Stimulated activated CD4-positive, alpha-beta T cell treated with anti-CD3 and anti-CD28 coated beads, TNF-alpha, amount 100 ng/mL, for 24 hours (primary cell): Measurements from ENCODE around the gene CKS1B.
A peak's percentile ranks its signal among the peaks of the same experiment; 100 is the strongest.
"Not testable (repeated sequence)": the region's sequence is repeated elsewhere in the genome, so short reads cannot be mapped to it uniquely, and the experiment has no call there.

Experiments used
- DNase-seq, 3 experiments: peaks; one replicate each; pipeline ENCODE4 v3.0.0-alpha.2; 2020; ENCODE audit warnings: low read depth in 3 of 3

Gene CKS1B

DNA sequence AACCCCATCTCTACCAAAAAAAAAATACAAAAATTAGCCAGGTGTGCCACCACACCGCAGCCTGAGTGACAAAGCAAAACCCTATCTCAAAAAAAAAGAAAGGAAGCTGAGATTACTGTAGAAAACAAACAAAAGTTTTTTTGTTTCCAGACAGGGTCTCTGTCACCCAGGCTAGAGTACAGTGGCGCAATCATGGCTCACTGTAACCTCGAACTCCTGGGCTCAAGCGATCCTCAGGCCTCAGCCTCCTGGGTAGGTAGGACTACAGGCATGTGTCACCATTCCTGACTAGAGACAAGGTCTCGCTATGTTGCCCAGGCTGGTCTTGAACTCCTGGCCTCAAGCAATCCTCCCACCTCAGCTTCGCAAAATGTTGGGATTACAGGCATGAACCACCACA is 10.1 kb upstream of the CKS1B start:
- DNase-seq: no peak

DNA sequence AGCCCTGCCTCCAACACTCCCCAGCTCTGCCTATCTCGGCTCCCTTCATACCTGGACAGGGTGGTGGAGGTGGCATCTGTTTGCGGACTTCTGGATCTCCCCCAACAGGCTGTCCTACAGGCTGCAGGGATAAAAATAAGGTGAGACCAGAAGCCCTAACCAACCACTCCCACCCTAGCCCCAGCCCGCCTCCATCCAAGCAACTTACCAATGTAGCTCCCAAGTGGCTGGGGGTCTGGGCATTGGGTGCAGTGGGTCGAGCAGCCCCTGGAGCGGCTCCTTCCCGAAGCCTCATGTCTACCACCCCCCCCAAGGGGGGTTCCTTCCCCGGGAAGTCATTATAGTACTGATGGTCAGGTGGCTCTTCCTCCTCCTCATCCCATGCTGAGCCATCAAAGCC is 8.4 kb upstream of the CKS1B start:
- DNase-seq: no peak

DNA sequence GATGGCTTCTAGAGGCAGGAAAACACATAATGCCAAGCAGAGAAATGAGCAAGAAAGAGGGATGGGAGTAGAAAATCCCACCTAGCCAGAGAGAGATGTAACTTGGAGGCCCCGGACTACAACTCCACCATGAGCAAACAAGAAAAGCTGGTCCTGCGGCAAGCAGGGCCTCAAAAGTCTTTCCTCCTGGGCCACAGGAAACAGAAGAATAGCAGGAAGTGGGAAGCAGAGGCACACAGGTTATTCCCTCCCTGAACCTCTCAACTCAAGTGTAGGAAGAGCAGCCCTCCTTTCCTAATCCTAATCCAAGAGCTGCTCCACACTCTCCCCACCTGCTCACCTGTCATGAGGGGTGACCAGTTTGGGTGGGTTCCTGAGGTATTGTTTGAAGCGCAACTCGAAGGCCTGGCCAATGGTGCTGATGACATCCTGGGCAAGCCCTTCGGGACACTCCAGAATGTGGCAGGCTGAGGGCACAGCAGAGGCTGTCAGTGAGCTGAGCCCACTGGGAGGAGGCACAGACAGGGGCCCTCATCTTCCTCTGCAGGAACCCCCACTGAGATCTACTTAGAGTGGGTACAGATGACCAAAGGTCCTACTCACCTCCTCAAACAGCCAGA is 7.0 kb upstream of the CKS1B start:
- DNase-seq: no peak

DNA sequence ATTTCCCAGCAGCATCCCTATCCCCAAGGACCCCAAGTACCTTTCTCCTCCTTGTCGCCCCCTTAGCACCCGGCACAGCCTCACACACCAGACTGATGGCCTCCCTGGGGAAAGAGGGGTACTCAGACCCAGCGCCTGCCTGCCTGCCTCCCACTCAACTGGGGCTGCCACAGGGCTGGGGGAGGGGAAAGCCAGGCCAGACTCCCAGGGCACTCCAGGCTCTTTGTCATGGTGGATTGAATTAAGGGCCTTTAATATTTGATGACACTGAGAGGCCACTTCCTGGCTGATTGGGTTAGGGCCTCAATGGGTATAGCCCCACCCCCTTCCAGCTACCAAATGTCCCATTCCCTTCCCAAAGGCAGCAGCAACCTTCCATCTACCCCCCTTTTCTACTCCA is 5.8 kb upstream of the CKS1B start:
- DNase-seq: no peak

DNA sequence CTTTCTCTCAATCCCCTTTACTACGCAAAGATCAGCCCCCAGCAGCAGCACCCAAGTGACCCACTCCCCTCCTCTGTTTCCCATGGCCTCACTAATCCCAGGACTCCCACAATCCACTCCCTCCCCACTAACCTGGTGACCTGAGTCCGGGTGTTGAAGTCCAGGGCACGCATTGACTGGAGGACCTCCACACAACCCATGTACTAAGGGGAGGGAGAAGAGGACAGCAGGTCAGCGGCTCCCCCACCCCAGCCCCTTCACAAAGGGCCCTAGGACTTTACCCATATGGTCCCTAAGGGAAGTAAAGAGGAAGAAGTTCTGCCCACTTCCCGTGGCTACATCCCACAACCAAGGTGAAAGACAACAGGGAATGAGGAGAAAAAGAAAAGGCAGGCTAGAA is 5.2 kb upstream of the CKS1B start:
- DNase-seq: no peak

DNA sequence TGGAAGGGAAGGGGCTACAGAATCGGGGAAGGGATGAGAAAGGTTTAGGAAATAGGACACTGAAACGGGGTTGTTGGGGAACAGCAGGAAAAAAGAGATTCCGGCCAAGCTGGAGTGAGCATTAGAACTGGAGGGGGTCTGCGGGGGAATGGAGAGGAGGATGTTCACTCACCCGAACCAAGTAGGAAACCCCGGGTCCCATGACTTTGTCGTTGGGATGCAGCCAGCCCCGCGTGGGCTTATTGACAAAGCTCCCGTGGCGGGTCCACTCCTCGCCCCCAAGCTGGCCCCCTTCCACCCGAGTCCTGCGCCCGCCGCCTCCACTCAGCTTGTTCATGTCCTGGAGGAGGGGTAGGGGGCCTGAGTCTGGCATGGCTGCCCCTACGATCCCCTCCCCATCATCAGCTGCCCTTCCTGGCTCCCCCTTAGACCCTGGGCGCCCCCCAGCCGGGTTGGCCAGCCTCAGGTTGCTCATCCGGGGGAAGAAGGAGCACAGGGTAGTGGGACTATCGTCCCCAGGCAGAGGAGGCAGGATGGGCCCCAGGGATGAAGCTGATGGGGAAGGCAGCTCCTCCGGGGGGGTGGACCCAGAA is 4.5 kb upstream of the CKS1B start:
- no peak for DNase-seq

DNA sequence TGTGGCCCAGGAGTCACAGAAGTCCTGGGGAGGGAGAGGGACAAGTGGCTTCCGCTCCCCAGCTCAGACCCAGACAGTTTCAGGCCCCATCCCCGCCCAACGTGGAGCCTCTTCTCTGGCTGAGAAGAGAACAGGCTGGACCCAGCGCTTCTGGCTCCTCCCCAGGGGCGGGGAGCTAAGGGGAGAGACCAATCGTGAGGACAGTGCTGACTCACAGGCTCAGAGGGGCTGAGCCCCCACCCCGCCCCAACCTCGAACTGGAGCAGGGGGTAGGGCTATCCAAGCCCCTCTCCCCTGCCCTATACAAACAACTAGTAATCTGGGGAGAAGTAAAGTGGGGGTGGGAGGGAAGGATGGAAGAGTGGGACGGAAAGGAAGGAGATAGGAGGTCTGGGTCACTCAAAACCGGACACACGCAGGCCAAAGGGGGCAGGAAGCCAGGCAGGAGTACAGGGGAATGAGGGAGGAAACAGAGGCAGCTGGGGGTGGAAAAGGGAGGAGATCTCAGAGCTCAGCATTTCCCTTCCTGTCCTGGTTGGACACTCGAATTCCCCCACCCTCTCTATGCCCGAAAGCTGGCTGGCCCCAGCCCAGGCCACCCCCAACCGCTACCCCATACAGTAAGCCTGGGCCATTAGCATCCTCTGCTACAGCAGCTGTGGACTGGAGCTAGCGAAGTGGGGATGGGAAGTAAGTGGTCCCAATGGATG is 3.7 kb upstream of the CKS1B start, which contains the start of gene SHC1:
Gene SHC1 (minus strand): TSS at position 117 of the 710 bp plus-strand sequence. CDS start 221 bp downstream, outside the sequence.
- DNase-seq: peak in 1 of 3 experiments; percentile 55

DNA sequence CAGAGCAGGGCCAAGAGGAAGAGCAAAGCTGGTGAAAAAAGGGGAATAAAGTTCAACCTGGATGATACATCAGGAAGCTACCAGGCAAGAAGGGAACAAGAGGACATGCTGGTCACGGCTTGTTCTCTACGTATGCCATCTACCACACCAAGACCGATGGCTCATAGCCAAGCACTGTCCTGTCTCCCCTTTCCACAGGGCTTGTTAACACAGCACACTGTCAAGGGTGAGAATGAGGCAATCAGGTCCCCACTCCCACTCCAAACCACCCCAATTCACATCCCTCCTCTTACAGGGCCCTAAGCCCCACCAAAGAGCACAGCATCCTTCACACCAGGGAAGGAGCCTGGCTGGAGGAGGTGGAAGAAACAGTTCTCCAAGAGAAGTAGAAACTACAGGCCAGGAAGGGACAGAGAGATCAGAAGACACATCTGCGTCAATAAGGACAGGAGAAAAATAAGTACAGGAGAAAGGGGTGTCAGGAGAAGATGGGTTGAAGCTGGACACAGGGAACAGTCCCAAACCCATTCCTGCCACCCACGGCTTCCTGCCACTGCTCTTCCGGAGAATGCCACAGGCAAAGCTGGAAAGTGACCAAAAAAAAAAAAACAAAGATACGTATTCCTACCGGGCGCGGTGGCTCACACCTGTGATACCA is 3.0 kb upstream of the CKS1B start:
- DNase-seq: no peak

DNA sequence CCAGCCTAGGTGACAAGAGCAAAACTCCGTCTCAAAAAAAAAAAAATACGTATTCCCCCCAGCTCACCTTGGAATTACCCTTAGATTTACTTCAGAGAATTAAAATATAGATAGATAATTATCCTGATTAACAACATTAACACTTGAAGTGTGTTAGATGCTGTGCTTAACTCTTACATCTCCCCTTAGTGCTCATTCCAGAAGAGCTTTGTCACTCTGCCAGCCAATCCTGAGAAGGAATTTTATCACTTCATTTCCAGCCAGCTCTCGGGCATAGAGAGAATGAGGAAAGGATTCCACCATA is 2.3 kb upstream of the CKS1B start:
- no peak for DNase-seq

DNA sequence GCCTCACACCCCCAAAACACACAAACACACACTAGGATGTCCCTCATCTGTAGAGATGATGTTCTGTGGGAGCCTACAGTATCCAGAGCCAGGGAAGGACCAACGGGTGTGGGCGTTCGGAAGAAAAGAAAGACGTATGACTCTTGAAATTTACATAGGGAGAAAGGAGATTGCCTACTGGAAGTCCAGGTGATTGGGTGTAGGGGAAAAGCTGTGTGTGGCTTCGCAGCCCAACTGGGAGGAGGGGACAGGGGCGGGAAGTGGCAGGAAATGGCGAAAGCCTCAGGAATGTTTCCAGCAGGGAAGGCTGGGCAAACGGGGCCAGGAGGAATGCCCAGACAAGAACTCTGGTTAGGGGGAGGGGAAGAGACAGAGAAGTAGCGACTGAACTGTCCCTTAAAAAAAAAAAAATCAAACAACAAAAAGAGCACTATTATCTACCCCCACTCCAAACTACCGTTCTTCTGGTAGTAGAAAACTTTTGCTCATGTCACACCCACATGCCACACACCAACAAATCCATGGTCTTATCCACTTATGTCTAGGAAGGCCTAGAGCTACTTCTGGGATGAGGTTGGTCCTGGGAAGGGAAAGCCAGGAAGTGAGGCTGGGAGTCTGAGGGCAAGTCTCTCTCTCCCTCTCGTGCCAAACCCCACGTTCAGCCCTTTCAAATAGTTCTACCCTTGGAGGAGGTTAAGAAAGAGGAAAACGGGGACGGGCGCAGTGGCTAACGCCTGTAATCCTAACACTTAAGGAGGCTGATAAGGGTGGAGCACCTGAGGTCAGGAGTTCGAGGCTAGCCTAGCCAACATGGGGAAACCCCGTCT is 1.8 kb upstream of the CKS1B start:
- DNase-seq: no peak

DNA sequence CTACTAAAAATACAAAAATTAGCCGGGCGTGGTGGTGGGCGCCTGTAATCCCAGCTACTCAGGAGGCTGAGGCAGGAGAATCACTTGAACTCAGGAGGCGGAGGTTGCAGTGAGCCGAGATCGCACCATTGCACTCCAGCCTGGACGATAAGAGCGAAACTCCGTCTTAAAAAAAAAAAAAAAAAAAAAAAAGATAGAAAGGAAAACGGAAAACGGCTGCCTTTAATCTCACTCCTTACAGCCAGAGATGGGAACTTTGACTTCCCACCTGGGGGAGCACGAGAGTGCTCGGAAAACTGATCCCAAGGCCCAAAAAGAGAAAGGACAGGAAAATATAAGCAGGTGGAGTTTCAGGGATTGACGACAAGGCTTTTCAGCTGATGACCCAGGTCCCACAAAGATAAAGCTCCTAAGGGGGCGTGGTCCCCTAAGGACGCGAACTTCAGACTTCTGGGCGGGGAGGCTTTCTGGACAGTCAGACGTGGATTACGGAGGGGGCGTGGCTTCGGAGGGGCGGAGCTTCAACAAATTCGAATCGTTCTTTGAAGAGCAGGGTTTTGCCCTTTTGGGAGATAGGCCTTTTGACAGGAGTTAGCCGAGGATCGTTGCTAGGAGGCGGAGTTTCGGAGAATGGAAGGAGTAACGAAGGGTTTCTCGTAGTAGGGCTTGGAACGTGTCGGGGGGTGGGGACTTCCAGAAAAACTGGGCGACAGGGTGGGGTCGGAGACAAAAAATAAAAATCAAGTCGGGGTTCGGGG is 958 bp upstream of the CKS1B start:
- peak; percentile 80 to 96 (median 87) for DNase-seq

DNA sequence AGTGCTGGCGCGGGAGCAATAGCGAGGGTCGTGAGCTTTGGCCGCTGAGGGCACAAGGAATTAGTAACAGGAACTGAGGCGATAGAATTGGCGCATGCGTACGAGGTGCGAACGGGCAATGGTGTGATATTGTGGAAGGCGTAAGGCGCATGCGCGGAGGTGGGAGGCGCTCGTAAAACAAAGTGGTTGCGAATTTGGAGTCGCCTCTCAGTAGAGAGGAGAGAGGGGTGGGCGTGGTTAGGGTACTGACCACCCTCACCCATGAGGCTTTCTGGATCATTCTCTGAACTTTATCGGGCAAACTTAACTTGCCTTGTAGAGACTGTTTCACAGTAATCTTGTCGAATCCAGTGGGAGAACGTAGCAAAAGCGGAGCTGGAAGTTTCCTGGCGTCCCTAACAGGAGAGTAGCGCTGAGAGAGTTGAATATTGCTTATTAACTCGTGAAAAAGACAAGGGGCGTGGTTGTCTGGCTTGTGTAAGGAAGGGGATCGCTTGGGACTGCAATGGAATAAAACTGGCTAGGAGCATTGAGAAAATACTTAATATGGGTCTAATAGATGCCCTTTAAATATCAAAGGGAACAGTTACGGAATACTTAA is 427 bp downstream of the CKS1B start:
- DNase-seq: peak; percentile 86 to 93 (median 92)

DNA sequence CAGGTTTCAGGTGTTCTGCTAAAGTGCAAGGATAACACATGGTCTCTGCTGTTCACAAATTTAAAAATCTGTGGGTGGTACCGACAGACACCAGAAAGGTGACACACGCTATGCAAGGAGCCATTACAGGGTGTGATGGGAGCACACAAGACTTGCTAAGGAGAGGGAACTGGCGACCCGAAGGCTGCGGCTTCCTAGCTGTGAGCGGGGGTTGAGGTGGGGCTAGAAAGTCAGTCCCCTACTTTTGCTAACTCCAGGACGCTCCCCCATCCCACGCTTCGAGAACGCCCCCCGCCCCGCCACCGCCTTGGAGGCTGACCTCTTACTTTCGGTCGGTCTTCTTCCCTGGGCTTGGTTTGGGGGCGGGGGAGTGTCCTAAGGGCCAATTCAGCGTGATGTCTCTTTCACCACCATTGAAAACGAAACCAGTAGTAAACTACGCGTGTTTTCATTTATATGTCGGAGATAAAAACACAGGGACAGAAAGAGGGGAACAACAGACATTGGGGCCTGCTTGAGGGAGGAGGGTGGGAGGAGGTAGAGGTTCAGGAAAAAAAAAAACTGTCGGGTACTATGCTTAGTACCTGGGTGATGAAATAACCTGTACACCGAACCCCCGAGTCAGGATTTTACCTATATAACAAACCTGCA is 1.1 kb downstream of the CKS1B start:
- peak in 2 of 3 experiments; percentile 30 to 70 for DNase-seq

DNA sequence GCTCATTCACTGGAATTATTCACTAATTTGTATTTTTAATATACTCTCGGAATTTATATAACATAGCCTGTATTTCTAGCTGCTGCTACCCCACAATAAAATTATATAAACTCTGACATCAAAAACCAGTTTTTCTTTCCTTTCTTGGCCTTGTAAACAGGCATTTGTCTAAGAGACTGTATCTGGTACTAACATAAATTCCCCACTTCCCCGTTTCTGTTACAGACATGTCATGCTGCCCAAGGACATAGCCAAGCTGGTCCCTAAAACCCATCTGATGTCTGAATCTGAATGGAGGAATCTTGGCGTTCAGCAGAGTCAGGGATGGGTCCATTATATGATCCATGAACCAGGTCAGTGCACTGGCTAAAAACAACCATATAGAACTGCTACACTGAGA is 3.3 kb downstream of the CKS1B start:
- not testable (repeated sequence) for DNase-seq

DNA sequence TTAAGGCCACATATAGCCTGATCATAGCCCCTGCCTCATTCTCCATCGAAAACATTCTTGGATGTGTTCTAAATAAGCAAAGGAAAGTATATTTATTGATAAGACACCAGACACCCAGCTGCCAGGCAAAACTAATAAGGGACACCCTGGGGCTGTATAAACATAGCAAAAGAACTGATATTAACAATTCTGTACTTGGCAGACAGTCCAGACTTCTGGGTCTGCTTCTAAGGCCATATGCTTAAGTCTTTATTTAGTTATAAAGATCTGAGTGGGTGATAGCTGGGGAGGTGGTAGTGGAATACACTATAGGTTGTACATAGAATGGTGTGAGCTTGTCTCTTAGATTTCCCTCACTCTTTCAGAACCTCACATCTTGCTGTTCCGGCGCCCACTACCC is 3.9 kb downstream of the CKS1B start:
- DNase-seq: no peak

DNA sequence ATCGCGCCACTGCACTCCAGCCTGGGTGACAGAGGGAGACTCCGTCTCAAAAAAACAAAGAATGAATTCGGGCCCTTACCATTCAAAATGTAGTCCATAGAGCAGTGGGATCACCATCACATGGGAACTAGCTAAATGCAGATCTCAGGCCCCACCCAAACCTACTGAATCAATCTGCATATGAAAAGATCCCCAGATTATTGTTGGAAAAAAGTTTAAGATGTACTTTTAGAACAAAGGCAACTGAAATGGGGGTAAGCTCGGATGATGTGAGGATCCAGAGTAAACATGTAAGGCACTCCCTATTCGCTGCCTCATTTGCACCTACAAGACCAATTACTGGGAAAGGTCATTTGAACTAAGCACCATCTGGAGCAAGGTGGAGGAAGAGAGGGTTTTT is 7.9 kb downstream of the CKS1B start:
- no peak for DNase-seq

DNA sequence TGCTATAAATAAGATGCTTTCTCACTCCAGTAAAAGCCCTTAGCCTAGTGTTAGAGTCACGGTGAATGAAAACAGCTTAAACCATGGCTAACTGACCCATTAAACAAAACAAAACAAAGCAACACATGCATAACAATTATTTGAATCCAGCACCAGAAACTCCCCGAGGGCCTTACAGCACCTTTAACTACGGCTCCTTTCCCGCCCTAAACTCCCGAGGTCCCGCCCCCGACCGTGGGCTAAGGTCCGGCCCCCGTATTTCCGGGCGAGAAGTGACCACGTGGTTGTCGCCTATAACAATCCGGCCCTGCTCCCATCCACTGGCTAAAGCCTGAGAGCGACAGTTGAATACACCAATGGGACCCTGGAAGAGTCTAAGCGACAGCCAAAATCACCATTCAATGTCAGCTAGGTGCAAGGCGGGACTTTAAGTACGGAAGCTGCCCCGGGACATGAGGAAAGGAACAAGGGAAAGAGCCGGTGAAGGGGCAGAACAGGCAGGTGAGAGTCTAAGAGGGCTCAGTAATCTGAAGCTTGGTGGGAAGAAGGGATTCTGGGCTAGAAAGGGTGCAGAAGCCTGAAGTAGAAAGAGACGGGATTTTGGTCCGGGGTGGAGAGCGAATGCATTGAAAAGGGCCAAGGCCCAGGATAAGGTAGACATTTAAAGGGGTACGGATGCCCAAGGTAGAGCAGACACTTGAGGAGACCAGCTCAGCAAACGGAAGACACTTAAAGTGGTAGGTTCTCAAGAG is 8.6 kb downstream of the CKS1B start, which contains the start of gene FLAD1:
Gene FLAD1 (plus strand): TSS at position 448 of the 752 bp plus-strand sequence. CDS start 351 bp downstream, outside the sequence.
- DNase-seq: peak; percentile 90 to 96 (median 96)

DNA sequence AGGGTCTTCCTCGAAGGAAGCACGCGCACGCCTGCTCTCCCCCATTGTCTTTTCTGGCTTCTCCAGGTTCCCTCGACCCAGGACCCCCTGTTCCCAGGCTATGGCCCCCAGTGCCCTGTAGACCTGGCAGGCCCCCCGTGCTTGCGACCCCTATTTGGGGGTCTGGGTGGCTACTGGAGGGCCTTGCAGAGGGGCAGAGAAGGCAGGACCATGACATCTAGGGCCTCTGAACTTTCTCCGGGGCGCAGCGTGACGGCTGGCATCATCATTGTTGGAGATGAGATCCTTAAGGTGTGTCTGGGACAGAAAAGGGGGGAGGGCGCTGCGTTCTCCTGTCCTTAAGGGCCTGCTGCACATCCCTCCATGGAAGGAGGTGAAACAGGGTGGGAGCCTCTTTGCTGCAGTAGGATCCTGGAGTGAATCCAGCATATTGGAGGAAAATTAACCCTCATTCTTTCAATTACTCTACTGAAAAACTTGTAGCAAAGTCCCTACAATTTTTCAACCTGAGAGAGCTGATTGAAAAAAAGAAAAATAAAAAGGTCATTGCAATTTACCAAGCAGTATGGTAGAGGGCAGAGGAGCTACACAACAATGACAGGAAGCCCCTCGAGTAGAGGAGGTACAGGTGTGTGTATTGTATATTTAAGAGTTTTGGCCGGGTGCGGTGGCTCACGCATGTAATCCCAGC is 9.4 kb downstream of the CKS1B start:
- DNase-seq: no peak

DNA sequence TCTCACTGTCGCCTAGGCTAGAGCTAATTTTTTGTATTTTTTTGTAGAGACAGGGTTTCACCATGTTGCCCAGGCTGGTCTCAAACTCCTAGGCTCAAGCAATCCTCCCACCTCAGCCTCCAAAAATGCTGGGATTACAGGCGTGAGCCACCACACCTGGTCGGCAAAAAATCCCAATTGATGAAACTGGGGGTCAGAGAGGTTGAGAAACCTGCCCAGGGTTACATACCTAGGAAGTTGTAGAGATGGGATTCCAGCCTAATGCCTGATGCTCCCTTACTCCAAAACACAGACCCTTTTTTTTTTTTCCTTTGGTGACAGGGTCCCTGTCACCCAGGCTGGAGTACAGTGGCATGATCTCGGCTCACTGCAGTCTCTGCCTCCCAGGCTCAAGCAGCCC is 12.3 kb downstream of the CKS1B start:
- DNase-seq: not testable (repeated sequence)
